Neuron (in vitro differentiated cells): ENCODE measurements around the gene NVL.

Source experiments
- H2AFZ ChIP-seq: one replicate; pipeline ENCODE4 v1.6.1; 2013; ENCODE audit warnings: low read depth, mild to moderate bottlenecking, inconsistent platforms, low read length, moderate library complexity
- H3K27me3 ChIP-seq: one replicate; pipeline ENCODE4 v1.6.1; 2013; ENCODE audit warnings: low read length; ENCODE audit not compliant: insufficient read depth
- H3K36me3 ChIP-seq: one replicate; pipeline ENCODE4 v1.6.1; 2013; ENCODE audit warnings: low read length; ENCODE audit not compliant: insufficient read depth
- H3K4me1 ChIP-seq: one replicate; pipeline ENCODE4 v1.6.1; 2013; ENCODE audit warnings: low read length; ENCODE audit not compliant: insufficient read depth
- H3K4me3 ChIP-seq: 2 replicates; pipeline ENCODE4 v1.5.1; 2013; ENCODE audit warnings: mild to moderate bottlenecking, low read length, moderate library complexity
- H3K9me3 ChIP-seq: one replicate; pipeline ENCODE4 v1.6.1; 2013; ENCODE audit warnings: low read length

The NVL gene

GRCh38 chr1:224203243-224204016 is 126.5 kb downstream of the NVL start:
- Histone ChIP-seq H3K4me3 (no peak overlapping the region), H3K9me3 (no peaks in the 10 kb centered on the region), H3K36me3 (no peaks in the 10 kb centered on the region), H3K27me3 (no peaks in the 10 kb centered on the region), H2AFZ (no peak overlapping the region), H3K4me1 (peaks cover 2% of the 10 kb centered on the region)

- no peaks in the 10 kb centered on the region for H3K36me3 ChIP-seq
- H3K9me3 ChIP-seq = no peaks in the 10 kb centered on the region
- H3K27me3 ChIP-seq = no peaks in the 10 kb centered on the region
- H2AFZ ChIP-seq = no peak overlapping the region
- H3K4me1 ChIP-seq = peaks cover 2% of the 10 kb centered on the region
- no peak overlapping the region for H3K4me3 ChIP-seq
Measured at GRCh38 chr1:224201853-224202252, 128.1 kb downstream of the NVL start.

GRCh38 chr1:224201383-224201782 is 128.6 kb downstream of the NVL start:
- Histone ChIP-seq H3K4me1 (peaks cover 2% of the 10 kb centered on the region), H3K9me3 (no peaks in the 10 kb centered on the region), H3K27me3 (no peaks in the 10 kb centered on the region), H3K4me3 (no peak overlapping the region), H2AFZ (no peak overlapping the region), H3K36me3 (no peaks in the 10 kb centered on the region)

GRCh38 chr1:224199679-224200078 is 130.3 kb downstream of the NVL start:
- Histone ChIP-seq H3K27me3 (no peaks in the 10 kb centered on the region), H2AFZ (no peak overlapping the region), H3K4me1 (peaks cover 2% of the 10 kb centered on the region), H3K36me3 (peaks cover 4% of the 10 kb centered on the region), H3K9me3 (no peaks in the 10 kb centered on the region), H3K4me3 (no peak overlapping the region)

- Histone ChIP-seq H3K4me1 (peaks cover under 1% of the 10 kb centered on the region), H3K4me3 (no peak overlapping the region), H3K9me3 (no peaks in the 10 kb centered on the region), H2AFZ (no peak overlapping the region), H3K27me3 (no peaks in the 10 kb centered on the region), H3K36me3 (peaks cover 10% of the 10 kb centered on the region)
Measured at GRCh38 chr1:224198572-224198971, 131.4 kb downstream of the NVL start.

GRCh38 chr1:224196813-224197600 is 133.0 kb downstream of the NVL start:
- H3K36me3 ChIP-seq = peaks cover 21% of the 10 kb centered on the region
- no peaks in the 10 kb centered on the region for H3K4me1 ChIP-seq
- no peaks in the 10 kb centered on the region for H3K27me3 ChIP-seq
- H2AFZ ChIP-seq = no peak overlapping the region
- no peak overlapping the region for H3K4me3 ChIP-seq
- no peaks in the 10 kb centered on the region for H3K9me3 ChIP-seq

GRCh38 chr1:224193319-224193966 is 136.5 kb downstream of the NVL start:
- no peaks in the 10 kb centered on the region for H3K27me3 ChIP-seq
- peaks cover under 1% of the 10 kb centered on the region for H3K9me3 ChIP-seq
- no peak overlapping the region for H2AFZ ChIP-seq
- H3K36me3 ChIP-seq = peaks cover 36% of the 10 kb centered on the region
- no peak overlapping the region for H3K4me3 ChIP-seq
- H3K4me1 ChIP-seq = no peaks in the 10 kb centered on the region

- Histone ChIP-seq H3K27me3 (no peaks in the 10 kb centered on the region), H3K36me3 (peaks cover 38% of the 10 kb centered on the region), H2AFZ (no peak overlapping the region), H3K4me1 (no peaks in the 10 kb centered on the region), H3K4me3 (no peak overlapping the region), H3K9me3 (peaks cover 4% of the 10 kb centered on the region)
Measured at GRCh38 chr1:224192082-224192788, 137.7 kb downstream of the NVL start.

- Histone ChIP-seq H2AFZ (no peak overlapping the region), H3K27me3 (no peaks in the 10 kb centered on the region), H3K4me3 (no peak overlapping the region), H3K4me1 (peaks cover 2% of the 10 kb centered on the region), H3K36me3 (peaks cover 34% of the 10 kb centered on the region), H3K9me3 (peaks cover 4% of the 10 kb centered on the region)
Measured at GRCh38 chr1:224189561-224189960, 140.4 kb downstream of the NVL start.

GRCh38 chr1:224188286-224188685 is 141.7 kb downstream of the NVL start:
- peaks cover 26% of the 10 kb centered on the region for H3K36me3 ChIP-seq
- H3K4me1 ChIP-seq = peaks cover 7% of the 10 kb centered on the region
- H2AFZ ChIP-seq = no peak overlapping the region
- no peak overlapping the region for H3K4me3 ChIP-seq
- H3K9me3 ChIP-seq = peaks cover 4% of the 10 kb centered on the region
- no peaks in the 10 kb centered on the region for H3K27me3 ChIP-seq

GRCh38 chr1:224185208-224185607 is 144.8 kb downstream of the NVL start:
- peaks cover 9% of the 10 kb centered on the region for H3K36me3 ChIP-seq
- no peak overlapping the region for H3K4me3 ChIP-seq
- peaks cover 10% of the 10 kb centered on the region for H3K4me1 ChIP-seq
- H3K9me3 ChIP-seq = peaks cover 4% of the 10 kb centered on the region
- no peak overlapping the region for H2AFZ ChIP-seq
- H3K27me3 ChIP-seq = no peaks in the 10 kb centered on the region

- Histone ChIP-seq H3K9me3 (peaks cover 4% of the 10 kb centered on the region), H3K36me3 (peaks cover 2% of the 10 kb centered on the region), H3K4me1 (peaks cover 10% of the 10 kb centered on the region), H2AFZ (peak overlapping the region; percentile 96), H3K4me3 (peak overlapping the region; percentile 92), H3K27me3 (no peaks in the 10 kb centered on the region)
Measured at GRCh38 chr1:224183591-224184312, 146.2 kb downstream of the NVL start.
